GM19452 (cell line): ENCODE measurements around the gene NDUFA13.

Experiments
- ATAC-seq: cut with Tn5 transposase; IDR thresholded peaks from one replicate; pipeline ENCODE4 v1.9.1; 2021; ENCODE audit not compliant: unreplicated experiment

Gene NDUFA13

DNA sequence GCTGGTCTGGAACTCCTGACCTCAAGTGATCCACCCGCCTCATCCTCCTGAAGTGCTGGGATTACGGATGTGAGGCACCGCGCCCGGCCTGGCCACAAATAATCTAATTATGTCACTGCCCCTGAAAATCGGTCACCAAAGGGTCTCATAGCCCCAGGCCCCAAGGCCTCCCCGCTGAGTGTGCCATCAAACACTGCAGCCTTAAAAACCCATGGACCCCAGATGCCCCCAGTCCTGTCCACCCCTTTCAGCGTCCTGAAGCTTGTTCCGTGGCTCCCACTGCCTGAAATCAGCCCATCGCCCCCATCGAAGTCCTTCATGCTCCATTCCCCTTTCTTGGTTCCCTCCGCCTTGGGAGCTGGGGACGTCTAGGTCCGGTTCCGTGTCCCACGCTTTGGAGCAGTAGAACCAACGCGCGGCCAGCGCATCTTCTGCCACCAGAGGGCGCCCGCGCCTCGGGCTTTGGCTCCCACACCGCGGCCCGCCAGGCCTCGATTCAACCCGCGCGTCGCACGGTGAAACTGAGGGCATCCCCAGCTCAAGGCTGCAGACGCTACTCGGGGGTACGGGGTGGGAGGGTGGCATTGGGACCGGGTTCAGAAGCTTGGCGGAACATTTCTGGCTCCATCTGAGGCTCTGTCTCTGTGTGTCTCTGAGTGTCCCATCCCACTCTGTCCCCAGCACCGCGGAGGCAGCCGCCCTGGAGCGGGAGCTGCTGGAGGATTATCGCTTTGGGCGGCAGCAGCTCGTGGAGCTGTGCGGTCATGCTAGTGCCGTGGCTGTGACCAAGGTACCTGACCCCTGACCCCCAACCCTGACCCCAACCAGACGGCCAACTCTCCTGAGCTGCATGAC, 16.2 kb downstream of the NDUFA13 start:
- no peak for ATAC-seq

DNA sequence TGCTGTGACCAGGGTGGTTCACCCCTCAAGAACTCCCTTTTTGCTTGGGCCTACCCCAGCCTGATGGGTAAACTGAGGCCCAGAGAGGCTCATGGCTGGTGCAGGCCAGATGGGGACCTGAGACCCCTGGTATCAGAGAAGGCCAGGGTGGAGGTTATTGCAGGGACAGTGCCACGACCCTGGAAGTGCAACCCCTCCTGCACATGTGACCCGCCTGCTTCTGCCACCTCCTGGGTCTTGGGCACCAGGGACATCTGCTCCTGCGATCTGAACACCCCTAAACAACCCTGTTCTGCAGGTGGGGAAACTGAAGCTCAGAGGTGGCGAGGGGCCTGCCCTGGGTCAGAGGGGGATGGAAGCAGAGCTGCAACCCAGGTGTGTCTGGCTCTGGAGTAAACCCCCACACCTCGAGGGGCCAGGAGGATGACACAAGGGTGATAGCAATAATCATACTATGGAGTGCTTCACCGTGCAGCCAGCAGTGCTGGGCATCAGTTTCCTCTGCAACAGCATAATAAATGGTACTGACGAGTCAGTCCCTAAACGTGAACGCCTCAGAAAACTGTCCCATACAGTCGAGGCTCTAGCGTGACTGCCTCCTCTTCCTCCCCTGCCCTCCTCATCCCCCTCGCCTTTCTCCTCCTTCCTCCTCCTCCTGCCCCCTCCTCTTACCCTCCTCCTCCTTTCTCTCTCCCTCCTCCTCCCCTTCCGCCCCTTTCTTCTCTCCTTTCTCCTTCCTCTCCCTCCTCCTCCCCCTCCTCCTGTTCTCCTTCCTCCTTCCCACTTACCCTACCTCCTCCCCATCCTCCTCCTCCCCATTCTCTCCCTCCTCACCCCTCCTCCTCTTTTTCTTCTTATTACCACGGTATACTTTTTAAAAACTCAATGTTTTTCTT, 17.0 kb downstream of the NDUFA13 start:
- ATAC-seq = no peak

DNA sequence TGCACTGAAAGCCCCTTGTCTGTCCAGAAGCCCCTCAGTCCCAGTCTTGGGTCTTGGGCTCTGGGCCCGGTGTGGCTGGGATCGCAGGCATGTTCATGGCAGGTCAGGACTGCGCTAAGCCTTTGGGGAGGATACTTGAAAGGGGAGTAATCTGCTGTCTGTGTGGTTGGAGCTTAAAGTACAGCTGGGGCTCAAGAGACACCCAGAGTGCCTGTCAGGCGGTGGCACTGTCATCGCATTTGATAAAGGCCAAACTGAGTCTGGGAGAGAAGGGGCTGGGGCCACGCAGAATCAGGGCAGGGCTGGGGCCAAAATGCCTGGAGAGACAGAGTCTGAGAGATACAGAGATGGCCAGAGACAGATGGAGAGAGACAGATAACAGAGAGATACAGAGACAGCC, 17.8 kb downstream of the NDUFA13 start:
- ATAC-seq = no peak

GRCh38 chr19:19534556-19535265, 18.7 kb downstream of the NDUFA13 start:
- ATAC-seq = no peak

DNA sequence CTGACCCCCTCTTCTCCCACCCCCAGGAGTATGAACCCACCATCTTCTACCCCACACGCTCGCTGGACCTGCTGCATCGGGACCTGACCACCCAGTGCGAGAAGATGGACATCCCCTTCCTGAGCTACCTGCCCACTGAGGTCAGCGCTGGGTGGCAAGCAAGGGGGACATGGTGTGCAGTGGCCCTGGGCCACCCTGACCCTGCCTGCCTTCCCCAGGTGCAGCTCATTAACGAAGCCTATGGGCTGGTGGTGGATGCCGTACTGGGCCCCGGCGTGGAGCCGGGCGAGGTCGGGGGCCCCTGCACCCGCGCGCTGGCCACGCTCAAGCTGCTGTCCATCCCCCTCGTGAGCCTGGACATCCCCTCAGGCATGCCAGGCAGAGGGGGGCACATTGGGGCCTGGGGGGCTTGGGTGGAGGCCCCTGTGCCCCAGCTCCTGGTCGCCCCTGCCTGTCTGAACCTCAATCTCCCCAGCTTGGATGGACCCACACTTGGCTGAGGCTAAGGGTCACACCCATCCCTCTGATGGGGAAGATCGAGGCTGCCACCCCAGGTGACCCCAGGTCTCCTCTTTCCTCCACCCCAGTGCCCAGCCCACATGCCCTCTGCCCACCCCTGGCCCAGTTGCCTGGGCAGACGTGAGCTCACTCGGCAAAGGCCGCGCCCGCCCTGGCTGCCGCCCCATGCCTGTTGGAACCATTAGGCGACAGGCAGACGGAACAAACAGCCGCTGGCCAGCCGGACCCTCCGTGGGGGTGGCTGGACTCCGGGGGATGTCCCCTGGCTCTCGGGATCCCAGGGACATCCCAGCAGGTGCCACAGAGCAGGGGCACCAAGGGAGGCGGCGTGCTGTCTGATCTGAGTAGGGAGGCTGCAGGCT, 19.5 kb downstream of the NDUFA13 start:
- ATAC-seq = no peak

DNA sequence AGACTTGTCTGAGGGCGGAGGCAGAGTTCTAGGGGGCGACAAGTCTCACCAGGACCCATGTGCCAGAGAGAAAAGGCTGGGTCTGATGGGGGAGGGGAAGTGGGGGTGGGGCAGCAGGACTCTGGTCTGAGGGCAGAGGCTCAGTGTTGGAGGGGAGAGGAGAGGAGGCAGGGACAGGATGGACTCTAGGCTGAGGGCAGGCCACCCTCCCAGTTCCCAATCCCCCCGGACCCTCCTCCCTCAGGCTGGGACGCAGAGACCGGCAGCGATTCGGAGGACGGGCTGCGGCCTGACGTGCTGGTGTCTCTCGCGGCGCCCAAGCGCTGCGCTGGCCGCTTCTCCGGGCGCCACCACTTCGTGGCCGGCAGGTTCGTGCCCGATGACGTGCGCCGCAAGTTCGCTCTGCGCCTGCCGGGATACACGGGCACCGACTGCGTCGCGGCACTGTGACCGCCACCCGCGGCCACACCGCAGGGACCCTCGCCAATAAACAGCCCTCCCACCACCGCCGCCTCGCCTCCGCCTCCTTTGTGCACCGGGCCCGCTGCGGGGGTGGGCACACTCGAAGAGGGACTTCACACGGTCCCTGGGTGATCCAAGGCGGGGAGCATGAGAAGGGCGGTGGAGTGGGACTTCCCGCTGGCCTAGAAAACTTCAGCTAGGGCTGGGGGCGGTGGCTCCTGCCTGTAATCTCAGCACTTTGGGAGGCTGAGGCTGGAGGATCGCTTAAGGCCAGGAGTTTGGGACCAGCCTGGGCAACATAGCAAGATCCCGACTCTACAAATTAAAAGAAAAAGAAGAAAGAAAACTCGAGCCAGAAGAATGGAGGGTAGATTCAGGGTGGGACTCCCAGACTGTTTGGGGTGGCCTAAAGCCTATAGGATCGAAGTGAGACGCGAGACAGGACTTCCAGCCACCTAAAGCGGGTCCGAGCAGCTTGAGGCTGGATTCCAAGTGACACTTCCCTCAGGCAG, 21.3 kb downstream of the NDUFA13 start:
- ATAC-seq = no peak

GRCh38 chr19:19538061-19538784, 22.2 kb downstream of the NDUFA13 start, which contains the start of gene CILP2:
Gene CILP2 (plus strand): TSS chr19:19538265. CDS start chr19:19538350, 85 bp downstream.
- no peak for ATAC-seq

GRCh38 chr19:19538785-19539166, 22.8 kb downstream of the NDUFA13 start:
- no peak for ATAC-seq

- no peak for ATAC-seq
Measured at GRCh38 chr19:19539698-19540063, 23.7 kb downstream of the NDUFA13 start.

DNA sequence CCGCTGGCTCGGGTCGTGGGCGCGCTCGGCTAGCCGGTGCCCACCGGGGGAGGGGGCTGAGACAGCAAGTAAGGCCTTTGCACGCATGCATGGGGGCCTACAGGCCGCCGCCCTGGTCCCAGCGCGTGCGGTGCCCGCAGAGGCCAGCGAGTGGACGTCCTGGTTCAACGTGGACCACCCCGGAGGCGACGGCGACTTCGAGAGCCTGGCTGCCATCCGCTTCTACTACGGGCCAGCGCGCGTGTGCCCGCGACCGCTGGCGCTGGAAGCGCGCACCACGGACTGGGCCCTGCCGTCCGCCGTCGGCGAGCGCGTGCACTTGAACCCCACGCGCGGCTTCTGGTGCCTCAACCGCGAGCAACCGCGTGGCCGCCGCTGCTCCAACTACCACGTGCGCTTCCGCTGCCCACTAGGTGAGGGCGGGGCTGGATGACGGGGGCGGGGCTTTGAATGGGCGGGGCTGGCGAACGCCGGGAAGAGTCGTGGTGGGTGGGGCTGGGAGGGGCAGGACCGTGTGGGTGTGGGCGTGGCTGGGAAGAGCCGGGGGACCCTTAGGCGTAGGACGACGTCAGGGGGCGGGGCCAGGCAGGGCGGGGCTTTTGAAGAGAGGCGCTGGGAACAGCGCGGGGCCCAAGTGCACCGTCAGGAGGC, 24.2 kb downstream of the NDUFA13 start:
- no peak for ATAC-seq

- no peak for ATAC-seq
Measured at GRCh38 chr19:19540715-19541515, 24.9 kb downstream of the NDUFA13 start.

- no peak for ATAC-seq
Measured at GRCh38 chr19:19541616-19542015, 25.6 kb downstream of the NDUFA13 start.

DNA sequence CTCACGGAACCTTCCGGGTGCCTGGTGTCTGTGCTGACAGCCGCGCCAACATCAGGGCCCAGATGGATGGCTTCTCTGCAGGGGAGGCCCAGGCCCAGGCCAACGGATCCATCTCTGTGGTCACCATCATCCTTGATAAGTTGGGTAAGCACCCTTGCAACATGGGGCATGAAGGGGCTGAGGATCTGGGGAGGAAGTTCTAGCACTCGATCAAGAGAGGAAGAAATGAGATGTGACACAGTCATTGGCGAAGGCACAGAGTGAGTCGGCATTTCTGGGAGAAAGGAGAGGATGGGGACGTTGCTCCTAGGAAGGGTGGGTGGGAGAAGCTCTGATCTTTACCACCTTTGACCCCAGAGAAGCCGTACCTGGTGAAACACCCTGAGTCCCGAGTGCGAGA, 26.5 kb downstream of the NDUFA13 start:
- no peak for ATAC-seq

GRCh38 chr19:19543101-19543500, 27.1 kb downstream of the NDUFA13 start:
- ATAC-seq = no peak

DNA sequence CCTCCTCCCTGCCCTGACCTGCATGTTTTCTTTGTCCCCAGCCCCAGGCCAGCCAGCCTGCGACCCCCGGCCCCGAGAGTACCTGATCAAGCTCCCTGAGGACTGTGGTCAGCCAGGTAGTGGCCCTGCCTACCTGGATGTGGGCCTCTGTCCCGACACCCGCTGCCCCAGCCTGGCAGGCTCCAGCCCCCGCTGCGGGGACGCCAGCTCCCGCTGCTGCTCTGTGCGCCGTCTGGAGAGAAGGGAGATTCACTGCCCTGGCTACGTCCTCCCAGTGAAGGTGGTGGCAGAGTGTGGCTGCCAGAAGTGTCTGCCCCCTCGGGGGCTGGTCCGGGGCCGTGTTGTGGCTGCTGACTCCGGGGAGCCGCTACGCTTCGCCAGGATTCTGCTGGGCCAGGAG, 27.6 kb downstream of the NDUFA13 start:
- no peak for ATAC-seq

DNA sequence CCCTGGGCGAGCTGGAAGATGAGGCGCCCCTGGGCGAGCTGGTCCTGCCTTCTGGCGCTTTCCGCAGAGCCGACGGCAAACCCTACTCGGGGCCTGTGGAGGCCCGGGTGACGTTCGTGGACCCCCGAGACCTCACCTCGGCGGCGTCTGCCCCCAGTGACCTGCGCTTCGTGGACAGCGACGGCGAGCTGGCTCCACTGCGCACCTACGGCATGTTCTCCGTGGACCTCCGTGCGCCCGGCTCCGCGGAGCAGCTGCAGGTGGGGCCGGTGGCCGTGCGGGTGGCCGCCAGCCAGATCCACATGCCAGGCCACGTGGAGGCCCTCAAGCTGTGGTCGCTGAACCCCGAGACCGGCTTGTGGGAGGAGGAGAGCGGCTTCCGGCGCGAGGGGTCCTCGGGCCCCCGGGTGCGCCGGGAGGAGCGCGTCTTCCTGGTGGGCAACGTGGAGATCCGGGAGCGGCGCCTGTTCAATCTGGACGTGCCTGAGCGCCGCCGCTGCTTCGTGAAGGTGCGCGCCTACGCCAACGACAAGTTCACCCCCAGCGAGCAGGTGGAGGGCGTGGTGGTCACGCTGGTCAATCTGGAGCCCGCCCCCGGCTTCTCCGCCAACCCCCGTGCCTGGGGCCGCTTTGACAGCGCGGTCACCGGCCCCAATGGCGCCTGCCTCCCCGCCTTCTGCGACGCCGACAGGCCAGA, 28.4 kb downstream of the NDUFA13 start:
- ATAC-seq = no peak
